Lower lobe of right lung (tissue), 2 donors: ENCODE measurements around the gene COL10A1. TPM values are rescaled to one million over a fixed set of nuclear protein-coding genes. Genes with fewer than 3 reads are reported as not detected.

Experiments used
- ATAC-seq, 2 donors: fragments of 200-7000 bp; cut with Tn5 transposase; one replicate each; pipeline ENCODE4 v1.9.1; 2020 to 2022; ENCODE audit warnings: mild to moderate bottlenecking in 2 of 2, moderate library complexity in 2 of 2
- DNase-seq: peaks from one replicate; pipeline ENCODE4 v3.0.0-alpha.2; 2020
- H3K27ac ChIP-seq: fragments of 200-600 bp; one replicate; pipeline ENCODE4 v1.8.0; 2022
- H3K27me3 ChIP-seq: fragments of 200-600 bp; one replicate; pipeline ENCODE4 v1.8.0; 2022; ENCODE audit warnings: low read depth
- H3K36me3 ChIP-seq: fragments of 200-600 bp; one replicate; pipeline ENCODE4 v1.8.0; 2022; ENCODE audit warnings: mild to moderate bottlenecking
- H3K4me1 ChIP-seq: fragments of 200-600 bp; one replicate; pipeline ENCODE4 v1.8.0; 2022
- H3K4me3 ChIP-seq: fragments of 200-600 bp; one replicate; pipeline ENCODE4 v1.8.0; 2022; ENCODE audit warnings: mild to moderate bottlenecking
- H3K9me3 ChIP-seq: fragments of 200-600 bp; one replicate; pipeline ENCODE4 v1.8.0; 2022
- intact Hi-C: fragments of 100-400 bp; cut with DNase I; formaldehyde crosslinking; loops from one replicate; pipeline ENCODE4 v1.11.0; 2022
- total RNA-seq: library from RNA; stranded (reverse); fragmentation: NEBNext Ultra II Directional; extraction: Animal tissue kit (Norgen Biotek cat#: 25700); gene quantifications from one replicate; pipeline ENCODE4 v1.2.1, GENCODE V29; 2021
- TF ChIP-seq, protein P1 (sequence below): fragments of 200-600 bp; IDR thresholded peaks from one replicate; pipeline ENCODE4 v1.8.0; 2022; ENCODE audit warnings: antibody characterized with exemption, mild to moderate bottlenecking
- donor health status: DM: no; HTN: yes; CAD: no; lungs with severe emphysema.

COL10A1 gene
- total RNA-seq, 1 donor from 2014 or later, result 0.24 TPM

GRCh38 chr6:116074732-116075390 lies 51.1 kb downstream of the COL10A1 start:
- no peaks in the 10 kb centered on the region for H3K9me3 ChIP-seq
- intact Hi-C loops, result no loop called here
- TF ChIP-seq, protein P1, sequence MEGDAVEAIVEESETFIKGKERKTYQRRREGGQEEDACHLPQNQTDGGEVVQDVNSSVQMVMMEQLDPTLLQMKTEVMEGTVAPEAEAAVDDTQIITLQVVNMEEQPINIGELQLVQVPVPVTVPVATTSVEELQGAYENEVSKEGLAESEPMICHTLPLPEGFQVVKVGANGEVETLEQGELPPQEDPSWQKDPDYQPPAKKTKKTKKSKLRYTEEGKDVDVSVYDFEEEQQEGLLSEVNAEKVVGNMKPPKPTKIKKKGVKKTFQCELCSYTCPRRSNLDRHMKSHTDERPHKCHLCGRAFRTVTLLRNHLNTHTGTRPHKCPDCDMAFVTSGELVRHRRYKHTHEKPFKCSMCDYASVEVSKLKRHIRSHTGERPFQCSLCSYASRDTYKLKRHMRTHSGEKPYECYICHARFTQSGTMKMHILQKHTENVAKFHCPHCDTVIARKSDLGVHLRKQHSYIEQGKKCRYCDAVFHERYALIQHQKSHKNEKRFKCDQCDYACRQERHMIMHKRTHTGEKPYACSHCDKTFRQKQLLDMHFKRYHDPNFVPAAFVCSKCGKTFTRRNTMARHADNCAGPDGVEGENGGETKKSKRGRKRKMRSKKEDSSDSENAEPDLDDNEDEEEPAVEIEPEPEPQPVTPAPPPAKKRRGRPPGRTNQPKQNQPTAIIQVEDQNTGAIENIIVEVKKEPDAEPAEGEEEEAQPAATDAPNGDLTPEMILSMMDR, result no peak
- no peak for DNase-seq
- H3K4me1 ChIP-seq, result no peaks in the 10 kb centered on the region
- no peak overlapping the region for H3K27ac ChIP-seq
- ATAC-seq, result no peak
- no peaks in the 10 kb centered on the region for H3K36me3 ChIP-seq
- H3K27me3 ChIP-seq, result no peaks in the 10 kb centered on the region
- no peak overlapping the region for H3K4me3 ChIP-seq

GRCh38 chr6:116073765-116074440 lies 52.0 kb downstream of the COL10A1 start:
- H3K36me3 ChIP-seq, result no peaks in the 10 kb centered on the region
- intact Hi-C loops, result no loop called here
- ATAC-seq, result no peak
- DNase-seq, result no peak
- no peaks in the 10 kb centered on the region for H3K4me1 ChIP-seq
- H3K9me3 ChIP-seq, result no peaks in the 10 kb centered on the region
- H3K4me3 ChIP-seq, result no peak overlapping the region
- H3K27ac ChIP-seq, result no peak overlapping the region
- H3K27me3 ChIP-seq, result no peaks in the 10 kb centered on the region
- TF ChIP-seq, protein P1, result no peak

DNA sequence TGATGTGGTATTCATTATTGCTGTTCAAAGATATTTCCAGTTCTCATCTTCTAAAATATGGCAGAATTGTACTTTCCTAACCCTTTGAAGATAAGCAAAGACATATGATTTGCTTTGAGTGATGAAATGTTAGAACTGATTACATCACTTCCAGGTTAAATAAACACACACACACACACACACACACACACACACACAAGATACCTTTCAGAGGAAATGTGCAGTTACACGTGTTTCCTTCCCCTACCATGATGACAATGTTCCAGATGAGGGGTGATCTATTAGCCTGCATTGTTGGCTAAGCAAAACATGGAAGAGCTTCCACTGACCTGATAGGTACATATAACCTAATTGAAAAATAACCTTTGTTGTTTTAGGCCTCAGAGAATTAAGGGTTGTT lies 53.6 kb downstream of the COL10A1 start:
- Histone ChIP-seq H3K4me1 (no peaks in the 10 kb centered on the region), H3K9me3 (no peaks in the 10 kb centered on the region), H3K36me3 (no peaks in the 10 kb centered on the region), H3K27ac (no peak overlapping the region), H3K27me3 (no peaks in the 10 kb centered on the region), H3K4me3 (no peak overlapping the region)
- intact Hi-C loops, result no loop called here
- TF ChIP-seq, protein P1, result no peak
- no peak for ATAC-seq
- no peak for DNase-seq

GRCh38 chr6:116070616-116071389 lies 55.1 kb downstream of the COL10A1 start:
- intact Hi-C loops, result no loop called here
- ATAC-seq, result no peak
- H3K36me3 ChIP-seq, result no peaks in the 10 kb centered on the region

DNA sequence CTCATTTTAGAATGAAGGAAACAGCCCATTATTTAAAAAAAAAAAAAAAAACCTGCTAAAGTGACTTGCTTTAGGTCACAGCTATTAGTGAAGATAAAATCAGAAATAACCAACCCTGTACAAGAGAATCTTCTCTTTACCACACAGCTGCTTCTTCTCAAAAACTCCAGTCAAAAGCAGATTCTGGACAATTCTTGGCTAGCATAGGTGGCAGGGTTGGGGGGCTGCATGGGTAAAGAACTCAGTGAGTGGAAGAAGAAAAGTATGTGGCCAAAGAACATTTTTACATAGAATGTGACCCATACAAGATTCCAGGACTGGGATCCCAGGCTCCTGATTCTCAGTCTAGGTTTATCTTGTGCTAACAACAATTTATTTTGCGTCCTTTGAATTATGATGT lies 55.8 kb downstream of the COL10A1 start:
- no peak overlapping the region for H3K4me3 ChIP-seq
- no peak overlapping the region for H3K27ac ChIP-seq
- TF ChIP-seq, protein P1, result no peak
- H3K4me1 ChIP-seq, result no peaks in the 10 kb centered on the region
- H3K9me3 ChIP-seq, result no peaks in the 10 kb centered on the region
- no peak for ATAC-seq
- H3K27me3 ChIP-seq, result no peaks in the 10 kb centered on the region
- intact Hi-C loops, result no loop called here
- no peak for DNase-seq
- no peaks in the 10 kb centered on the region for H3K36me3 ChIP-seq

More at GRCh38 chr6:116070616-116071389, 55.1 kb downstream of the COL10A1 start:
- no peak overlapping the region for H3K4me3 ChIP-seq
- TF ChIP-seq, protein P1, result no peak
- H3K9me3 ChIP-seq, result no peaks in the 10 kb centered on the region
- no peak overlapping the region for H3K27ac ChIP-seq
- DNase-seq, result no peak
- H3K4me1 ChIP-seq, result no peaks in the 10 kb centered on the region
- no peaks in the 10 kb centered on the region for H3K27me3 ChIP-seq

Other genes with a start within 250 kb of the COL10A1 start
- gene FRK, start 65.2 kb downstream of the COL10A1 start, total RNA-seq, result 7.4 TPM
- 46.0 TPM for gene NT5DC1, start 25.3 kb downstream of the COL10A1 start, total RNA-seq
- 12.8 TPM for gene TSPYL4, start 127.9 kb upstream of the COL10A1 start, total RNA-seq
- 72.7 TPM for gene TSPYL1, start 153.8 kb upstream of the COL10A1 start, total RNA-seq
- 59.7 TPM for gene DSE, start 244.8 kb upstream of the COL10A1 start, total RNA-seq